B cell (primary cell): ENCODE measurements around the gene PDPK1. TPM values are rescaled to one million over a fixed set of nuclear protein-coding genes. Genes with fewer than 3 reads are reported as not detected.
"Not testable (repeated sequence)": the region's sequence is repeated elsewhere in the genome, so short reads cannot be mapped to it uniquely, and the experiment has no call there.

Experiments
- ATAC-seq: fragments of 200-7000 bp; cut with Tn5 transposase; one replicate; pipeline ENCODE4 v1.10.0; 2021; ENCODE audit warnings: low read depth, mild to moderate bottlenecking, moderate number of reproducible peaks, moderate library complexity
- CTCF ChIA-PET: fragments of 350-600 bp; sonication (Branson Sonifier 250); formaldehyde crosslinking; loops from one replicate; lab custom pipeline; 2021; ENCODE audit warnings: antibody characterized with exemption, inconsistent platforms; lab: Charles Lee
- POLR2A ChIA-PET: fragments of 350-600 bp; sonication (Branson Sonifier 250); formaldehyde crosslinking; loops from one replicate; lab custom pipeline; 2021; ENCODE audit warnings: antibody characterized with exemption; lab: Charles Lee
- DNase-seq: peaks from one replicate; pipeline ENCODE4 v3.0.0; 2013
- H2AFZ ChIP-seq: 2 replicates; pipeline ENCODE4 v1.6.1; 2012; ENCODE audit warnings: mild to moderate bottlenecking, low read depth, low read length; ENCODE audit not compliant: insufficient read depth, poor library complexity, severe bottlenecking
- H3K27ac ChIP-seq, 2 donors: 1 replicate in 1 of 2; 2 replicates in 1 of 2; pipeline ENCODE4 v1.5.1; 2012 to 2013; ENCODE audit warnings: low read length in 2 of 2, mild to moderate bottlenecking in 2 of 2, moderate library complexity in 1 of 2
- H3K27me3 ChIP-seq, 4 experiments: fragments of 200-600 bp in 1 of 4; sonication (generic) in 1 of 4; replicated peaks in 1 of 4; 1 replicate in 2 of 4; 2 replicates in 2 of 4; pipeline versions ENCODE4 v1.6.1 to v1.7.0; 2013 to 2016; ENCODE audit warnings: low read length in 3 of 4, mild to moderate bottlenecking in 2 of 4, mixed read lengths in 1 of 4, moderate library complexity in 1 of 4; ENCODE audit not compliant: insufficient read depth in 4 of 4, control insufficient read depth in 3 of 4; ENCODE audit errors: control extremely low read depth in 1 of 4
- H3K36me3 ChIP-seq, 2 experiments: replicated peaks in 1 of 2; 1 replicate in 1 of 2; 2 replicates in 1 of 2; pipeline versions ENCODE4 v1.6.1 to v1.7.1; 2013; ENCODE audit warnings: low read length in 1 of 2; ENCODE audit not compliant: insufficient read depth in 2 of 2, control insufficient read depth in 1 of 2; ENCODE audit errors: control extremely low read depth in 1 of 2, extremely low read depth in 1 of 2
- H3K4me1 ChIP-seq, 2 donors: fragments of 200-600 bp in 1 of 2; sonication (generic) in 1 of 2; 1 replicate in 1 of 2; 2 replicates in 1 of 2; pipeline versions ENCODE4 v1.5.1 to v1.6.1; 2013 to 2017; ENCODE audit warnings: low read length in 2 of 2; ENCODE audit not compliant: control insufficient read depth in 2 of 2, insufficient read depth in 2 of 2
- H3K4me2 ChIP-seq: replicated peaks from 2 replicates; pipeline ENCODE3; 2012; ENCODE audit warnings: mild to moderate bottlenecking, low read depth, low read length; ENCODE audit not compliant: poor library complexity, severe bottlenecking
- H3K4me3 ChIP-seq, 5 experiments: fragments of 200-600 bp in 1 of 5; sonication (generic) in 1 of 5; 1 replicate in 3 of 5; 2 replicates in 2 of 5; pipeline versions ENCODE4 v1.5.1 to v1.7.0; 2011 to 2016; ENCODE audit warnings: low read length in 4 of 5, mild to moderate bottlenecking in 4 of 5, low read depth in 2 of 5, control low read depth in 1 of 5, moderate library complexity in 1 of 5; ENCODE audit not compliant: insufficient read depth in 1 of 5; ENCODE audit errors: control extremely low read depth in 1 of 5, extremely low read depth in 1 of 5
- H3K79me2 ChIP-seq: fragments of 200-600 bp; sonication (generic); one replicate; pipeline ENCODE4 v1.6.0; 2016; ENCODE audit warnings: low read length; ENCODE audit not compliant: control insufficient read depth, insufficient read depth
- H3K9ac ChIP-seq: fragments of 200-600 bp; sonication (generic); 2 replicates; pipeline ENCODE4 v1.6.1; 2017; ENCODE audit warnings: mild to moderate bottlenecking, low read length, moderate library complexity
- H3K9me3 ChIP-seq, 3 donors: one replicate each; pipeline versions ENCODE4 v1.6.1 to v1.7.1; 2013; ENCODE audit warnings: low read length in 2 of 3; ENCODE audit not compliant: control insufficient read depth in 2 of 3, insufficient read depth in 1 of 3; ENCODE audit errors: control extremely low read depth in 1 of 3
- H4K20me1 ChIP-seq: 2 replicates; pipeline ENCODE4 v1.6.0; 2012; ENCODE audit warnings: mild to moderate bottlenecking, low read length; ENCODE audit not compliant: insufficient read depth, control insufficient read depth, poor library complexity, severe bottlenecking
- H3K27ac Mint-ChIP-seq: one replicate; pipeline ENCODE4 v1.8.0; 2021; ENCODE audit warnings: mixed read lengths
- H3K27me3 Mint-ChIP-seq: one replicate; pipeline ENCODE4 v1.8.0; 2021; ENCODE audit warnings: mixed read lengths
- H3K4me1 Mint-ChIP-seq: one replicate; pipeline ENCODE4 v1.8.0; 2021; ENCODE audit warnings: mixed read lengths
- H3K4me3 Mint-ChIP-seq: one replicate; pipeline ENCODE4 v1.8.0; 2021; ENCODE audit warnings: mixed read lengths
- H3K9me3 Mint-ChIP-seq: one replicate; pipeline ENCODE4 v1.8.0; 2022; ENCODE audit warnings: mixed read lengths; ENCODE audit not compliant: insufficient read depth
- CTCF ChIP-seq: fragments of 200-600 bp; IDR thresholded peaks from one replicate; pipeline ENCODE4 v1.8.0; 2022; ENCODE audit warnings: antibody characterized with exemption, mild to moderate bottlenecking
- EZH2 ChIP-seq: IDR thresholded peaks from 2 replicates; pipeline ENCODE4 v1.6.1; 2012; ENCODE audit warnings: borderline replicate concordance, low read depth, mild to moderate bottlenecking, moderate library complexity, low read length; ENCODE audit not compliant: insufficient read depth, poor library complexity, severe bottlenecking
- WGBS: methylation state at CpG from one replicate; pipeline ENCODE4 v1.1.5; 2013; ENCODE audit warnings: missing lambda C conversion rate; ENCODE audit not compliant: insufficient coverage; 5-methylcytosine and 5-hydroxymethylcytosine counted together
- intact Hi-C: fragments of 100-400 bp; cut with micrococcal nuclease; formaldehyde crosslinking; loops from one replicate; pipeline ENCODE4 v1.10.0; 2022
- polyA plus RNA-seq: library from polyadenylated mRNA; depleted of rRNA; stranded (reverse); fragments of >200 nt; gene quantifications from 2 replicates; pipeline ENCODE4 v1.2.3, GENCODE V29; 2012
- total RNA-seq, 2 donors: library from RNA; stranded (reverse); fragments of 120-200 nt in 1 of 2; gene quantifications; 1 replicate in 1 of 2; 2 replicates in 1 of 2; pipeline versions ENCODE4 v1.2.3 to v1.2.4, GENCODE V29; 2013 to 2022

PDPK1 gene
- total and polyA plus RNA-seq, 2 donors (not counting 1 experiment from before 2014, with no cell fraction given) = 32.5 to 84.1 TPM

GRCh38 chr16:2598133-2598641 lies 60.4 kb downstream of the PDPK1 start:
- ATAC-seq (no peak), DNase-seq (no peak)
- Mint-ChIP-seq H3K27me3 (no peaks in the 10 kb centered on the region), H3K4me3 (no peak overlapping the region), H3K9me3 (no peaks in the 10 kb centered on the region), H3K4me1 (peaks cover 11% of the 10 kb centered on the region), H3K27ac (no peak overlapping the region)
- TF ChIP-seq CTCF (no peak), EZH2 (no peak)
- intact Hi-C loops = no loop called here
- H3K4me2 ChIP-seq = no peak overlapping the region
- H3K36me3 ChIP-seq = peaks cover 3 to 41% of the 10 kb centered on the region in 2 experiments
- WGBS = 98% methylated on average over 21 of the region's 21 CpGs
- no peaks in the 10 kb centered on the region for H3K27me3 ChIP-seq
- no peak overlapping the region for H2AFZ ChIP-seq
- peaks cover 29% of the 10 kb centered on the region for H3K79me2 ChIP-seq
- POLR2A ChIA-PET = no interaction called here
- no peak overlapping the region for H3K4me3 ChIP-seq
- H3K27ac ChIP-seq = no peak overlapping the region
- H3K9me3 ChIP-seq = no peaks in the 10 kb centered on the region
- H4K20me1 ChIP-seq = peaks cover 20% of the 10 kb centered on the region
- H3K4me1 ChIP-seq = peaks cover 2 to 11% of the 10 kb centered on the region in 2 donors
- no peak overlapping the region for H3K9ac ChIP-seq
- CTCF ChIA-PET = no interaction called here

GRCh38 chr16:2598723-2599122 lies 60.9 kb downstream of the PDPK1 start:
- no peak overlapping the region for H3K27ac ChIP-seq
- H3K4me3 Mint-ChIP-seq = no peak overlapping the region
- peaks cover 27% of the 10 kb centered on the region for H3K79me2 ChIP-seq
- ChIA-PET POLR2A (no interaction called here), CTCF (no interaction called here)
- no peak for ATAC-seq
- H2AFZ ChIP-seq = no peak overlapping the region
- H3K4me2 ChIP-seq = no peak overlapping the region
- no peak overlapping the region for H3K9ac ChIP-seq
- peaks cover 15% of the 10 kb centered on the region for H4K20me1 ChIP-seq
- H3K4me1 ChIP-seq = peaks cover 2 to 11% of the 10 kb centered on the region in 2 donors
- H3K27ac Mint-ChIP-seq = no peak overlapping the region
- H3K27me3 Mint-ChIP-seq = no peaks in the 10 kb centered on the region
- no peak for DNase-seq
- H3K27me3 ChIP-seq = no peaks in the 10 kb centered on the region
- no peaks in the 10 kb centered on the region for H3K9me3 Mint-ChIP-seq
- H3K4me1 Mint-ChIP-seq = peaks cover 8% of the 10 kb centered on the region
- no peaks in the 10 kb centered on the region for H3K9me3 ChIP-seq
- TF ChIP-seq EZH2 = no peak
- no peak for TF ChIP-seq CTCF
- H3K4me3 ChIP-seq = no peak overlapping the region
- WGBS = 98% methylated on average over 9 of the region's 9 CpGs
- intact Hi-C loops = no loop called here
- H3K36me3 ChIP-seq = peaks cover 3 to 37% of the 10 kb centered on the region in 2 experiments

GRCh38 chr16:2599165-2599564 lies 61.3 kb downstream of the PDPK1 start:
- H2AFZ ChIP-seq, H3K4me3 ChIP-seq, H3K27me3 ChIP-seq, H3K9ac ChIP-seq, DNase-seq, POLR2A ChIA-PET, H3K27ac Mint-ChIP-seq, H3K27me3 Mint-ChIP-seq, CTCF ChIA-PET, H3K27ac ChIP-seq, H3K4me3 Mint-ChIP-seq, H3K9me3 Mint-ChIP-seq, H3K9me3 ChIP-seq, H3K4me2 ChIP-seq, ATAC-seq, intact Hi-C loops: not testable (repeated sequence)
- peaks cover 3 to 34% of the 10 kb centered on the region in 2 experiments for H3K36me3 ChIP-seq
- peaks cover 11% of the 10 kb centered on the region for H4K20me1 ChIP-seq
- WGBS = no CpG with 5 or more reads among the region's 6 CpGs
- peaks cover 27% of the 10 kb centered on the region for H3K79me2 ChIP-seq
- peaks cover 11% of the 10 kb centered on the region for H3K4me1 Mint-ChIP-seq
- peaks cover 7 to 11% of the 10 kb centered on the region in 2 donors for H3K4me1 ChIP-seq
